ENCODE measurements around the gene DNAH10. TPM values are rescaled to one million over a fixed set of nuclear protein-coding genes. Genes with fewer than 3 reads are reported as not detected.

Gene DNAH10
- total RNA-seq, 4 donors from 2014 or later = 0.14 to 0.20 TPM; not detected in 2

- Histone ChIP-seq H3K4me3 (no peak overlapping the region), H3K27me3 (no peaks in the 10 kb centered on the region), H3K9me3 (no peaks in the 10 kb centered on the region), H3K4me1 (no peaks in the 10 kb centered on the region), H3K27ac (no peak overlapping the region), H3K36me3 (peaks cover 0 to 48% (median 22%) of the 10 kb centered on the region in 4 donors)
- WGBS, 2 donors (ENCODE audit: low coverage in 1 of 2) = 83 to 87% methylated on average over 1 to 2 of the region's 2 CpGs
- no peak for TF ChIP-seq POLR2AphosphoS5 (IDR thresholded peaks at IDR 0.05)
- no peak for TF ChIP-seq EP300 (IDR thresholded peaks at IDR 0.05; ENCODE audit: low read depth)
- TF ChIP-seq POLR2A (IDR thresholded peaks at IDR 0.05) = no peak
- no peak for TF ChIP-seq CTCF (IDR thresholded peaks at IDR 0.05)
- no peak for DNase-seq
- in situ Hi-C loops (cut with MboI; ENCODE audit: low pct_ligation_motif_present in 1 of 4, low pct_unique_long_range_greater_than_20kb in 1 of 4, low sequenced_read_pairs in 3 of 4) = no loop called here
- intact Hi-C loops (cut with DNase I; ENCODE audit: low total_unique reads) = no loop called here
Observed at GRCh38 chr12:123726962-123727361, 35.1 kb upstream of the DNAH10 start.

GRCh38 chr12:123727878-123728277 lies 34.2 kb upstream of the DNAH10 start:
- intact Hi-C loops (cut with DNase I; ENCODE audit: low total_unique reads) (no loop called here), in situ Hi-C loops (cut with MboI; ENCODE audit: low pct_ligation_motif_present in 1 of 4, low pct_unique_long_range_greater_than_20kb in 1 of 4, low sequenced_read_pairs in 3 of 4) (no loop called here)
- H3K36me3 ChIP-seq = peaks cover 0 to 41% (median 22%) of the 10 kb centered on the region in 4 donors
- no peaks in the 10 kb centered on the region for H3K9me3 ChIP-seq
- H3K27ac ChIP-seq = no peak overlapping the region
- no peak for DNase-seq
- H3K27me3 ChIP-seq = no peaks in the 10 kb centered on the region
- H3K4me3 ChIP-seq = no peak overlapping the region
- 74 to 81% methylated on average over 3 of the region's 3 CpGs for WGBS, 2 donors (ENCODE audit: low coverage in 1 of 2)
- no peak for TF ChIP-seq POLR2AphosphoS5 (IDR thresholded peaks at IDR 0.05)
- TF ChIP-seq POLR2A (IDR thresholded peaks at IDR 0.05) = no peak
- TF ChIP-seq EP300 (IDR thresholded peaks at IDR 0.05; ENCODE audit: low read depth) = no peak
- H3K4me1 ChIP-seq = no peaks in the 10 kb centered on the region

GRCh38 chr12:123731596-123731995 lies 30.5 kb upstream of the DNAH10 start:
- H3K4me1 ChIP-seq = no peaks in the 10 kb centered on the region
- H3K27ac ChIP-seq = no peak overlapping the region
- intact Hi-C loops (cut with DNase I; ENCODE audit: low total_unique reads) = no loop called here
- no peak overlapping the region for H3K4me3 ChIP-seq
- TF ChIP-seq EP300 (IDR thresholded peaks at IDR 0.05; ENCODE audit: low read depth) (no peak), POLR2A (IDR thresholded peaks at IDR 0.05) (no peak)
- DNase-seq = no peak
- no peaks in the 10 kb centered on the region for H3K9me3 ChIP-seq
- WGBS, 2 donors (ENCODE audit: low coverage in 1 of 2) = 91% methylated on average over 2 of the region's 2 CpGs; no CpG with 5 or more reads in 1 of the 2 donors
- H3K27me3 ChIP-seq = no peaks in the 10 kb centered on the region
- in situ Hi-C loops (cut with MboI; ENCODE audit: low pct_ligation_motif_present in 1 of 4, low pct_unique_long_range_greater_than_20kb in 1 of 4, low sequenced_read_pairs in 3 of 4) = no loop called here
- peaks cover 0 to 38% (median 16%) of the 10 kb centered on the region in 4 donors for H3K36me3 ChIP-seq

GRCh38 chr12:123732251-123732650 lies 29.9 kb upstream of the DNAH10 start:
- Histone ChIP-seq H3K27ac (no peak overlapping the region), H3K9me3 (no peaks in the 10 kb centered on the region), H3K27me3 (no peaks in the 10 kb centered on the region), H3K4me1 (no peaks in the 10 kb centered on the region), H3K4me3 (no peak overlapping the region), H3K36me3 (peaks cover 0 to 40% (median 17%) of the 10 kb centered on the region in 4 donors)
- no peak for DNase-seq
- in situ Hi-C loops (cut with MboI; ENCODE audit: low pct_ligation_motif_present in 1 of 4, low pct_unique_long_range_greater_than_20kb in 1 of 4, low sequenced_read_pairs in 3 of 4) = no loop called here
- 95 to 100% methylated on average over 3 to 12 of the region's 12 CpGs for WGBS, 2 donors (ENCODE audit: low coverage in 1 of 2)
- TF ChIP-seq EP300 (IDR thresholded peaks at IDR 0.05; ENCODE audit: low read depth) (no peak), POLR2A (IDR thresholded peaks at IDR 0.05) (no peak), CTCF (IDR thresholded peaks at IDR 0.05) (no peak), POLR2AphosphoS5 (IDR thresholded peaks at IDR 0.05) (no peak)
- intact Hi-C loops (cut with DNase I; ENCODE audit: low total_unique reads) = no loop called here

- H3K36me3 ChIP-seq = peaks cover 0 to 50% (median 15%) of the 10 kb centered on the region in 4 donors
Observed at GRCh38 chr12:123733229-123733628, 28.9 kb upstream of the DNAH10 start.

More at GRCh38 chr12:123733229-123733628, 28.9 kb upstream of the DNAH10 start:
- in situ Hi-C loops (cut with MboI; ENCODE audit: low pct_ligation_motif_present in 1 of 4, low pct_unique_long_range_greater_than_20kb in 1 of 4, low sequenced_read_pairs in 3 of 4) (no loop called here), intact Hi-C loops (cut with DNase I; ENCODE audit: low total_unique reads) (no loop called here)
- H3K4me3 ChIP-seq = no peak overlapping the region
- DNase-seq = no peak
- no peaks in the 10 kb centered on the region for H3K27me3 ChIP-seq
- WGBS, 2 donors (ENCODE audit: low coverage in 1 of 2) = 93 to 97% methylated on average over 6 to 10 of the region's 10 CpGs
- no peak overlapping the region for H3K27ac ChIP-seq
- no peak for TF ChIP-seq CTCF (IDR thresholded peaks at IDR 0.05)
- TF ChIP-seq POLR2AphosphoS5 (IDR thresholded peaks at IDR 0.05) = no peak
- no peak for TF ChIP-seq EP300 (IDR thresholded peaks at IDR 0.05; ENCODE audit: low read depth)
- no peak for TF ChIP-seq POLR2A (IDR thresholded peaks at IDR 0.05)
- H3K4me1 ChIP-seq = no peaks in the 10 kb centered on the region
- no peaks in the 10 kb centered on the region for H3K9me3 ChIP-seq
